Measurements from ENCODE around the gene RPTOR. TPM values are rescaled to one million over a fixed set of nuclear protein-coding genes. Genes with fewer than 3 reads are reported as not detected.

Gene RPTOR
- total and polyA plus RNA-seq, 2 donors (not counting 3 experiments of a cell fraction or from before 2014, with no cell fraction given) = 10.7 to 41.8 TPM

GRCh38 chr17:80742091-80742490, 197.5 kb downstream of the RPTOR start:
- no peak overlapping the region for H3K4me3 ChIP-seq (replicated peaks in 1 of 3; ENCODE audit: insufficient read depth in 1 of 3, low read depth in 1 of 3, low read length in 3 of 3)
- dilution Hi-C loops (cut with MboI; ENCODE audit: extremely low pct_ligation_motif_present, low sequenced_read_pairs) = no loop called here
- no peaks in the 10 kb centered on the region for H4K20me1 ChIP-seq (replicated peaks; ENCODE audit: control insufficient read depth, extremely low read depth, insufficient read depth, low read length)
- no peak for DNase-seq (ENCODE audit: low read depth, low spot score)
- TF ChIP-seq EZH2 (IDR thresholded peaks at IDR 0.05; ENCODE audit: borderline replicate concordance, low read depth, low read length, severe bottlenecking) (no peak), POLR2A (IDR thresholded peaks at IDR 0.05; ENCODE audit: low read depth, low read length) (no peak), GATA2 (IDR thresholded peaks at IDR 0.05; ENCODE audit: insufficient read depth, insufficient read length, low read depth, low read length) (no peak), MYC (IDR thresholded peaks at IDR 0.05; ENCODE audit: low read depth, low read length) (no peak), POLR2AphosphoS5 (IDR thresholded peaks at IDR 0.05; ENCODE audit: insufficient read depth, low read depth, low read length) (no peak), FOS (IDR thresholded peaks at IDR 0.05; ENCODE audit: borderline replicate concordance, insufficient read depth, low read length) (no peak), MAX (IDR thresholded peaks at IDR 0.05; ENCODE audit: insufficient read depth, insufficient read length) (no peak), CTCF (IDR thresholded peaks at IDR 0.05; ENCODE audit: extremely low read depth in 1 of 2, insufficient read depth in 1 of 2, low read depth in 1 of 2, low read length in 2 of 2) (no peak), JUN (IDR thresholded peaks at IDR 0.05; ENCODE audit: borderline replicate concordance, insufficient read depth, insufficient read length, low read depth) (no peak)
- H3K36me3 ChIP-seq (ENCODE audit: control insufficient read depth in 2 of 2, extremely low read depth in 1 of 2, insufficient read depth in 2 of 2, low read length in 2 of 2) = peaks cover 0 to 3% of the 10 kb centered on the region in 2 experiments
- BruUV-seq (replicated peaks) = no TSS peak
- no peaks in the 10 kb centered on the region for H3K4me1 ChIP-seq (ENCODE audit: control insufficient read depth, extremely low read depth, insufficient read depth, low read length)
- H3K9me3 ChIP-seq (replicated peaks; ENCODE audit: control insufficient read depth, insufficient read depth, low read length) = no peaks in the 10 kb centered on the region
- no peak for FAIRE-seq
- H3K4me2 ChIP-seq (ENCODE audit: insufficient read depth, low read length) = no peak overlapping the region
- H3K9ac ChIP-seq (replicated peaks; ENCODE audit: extremely low read depth, insufficient read depth, low read length) = no peak overlapping the region
- no peaks in the 10 kb centered on the region for H3K79me2 ChIP-seq (ENCODE audit: control insufficient read depth, insufficient read depth, low read length)
- H3K9me1 ChIP-seq (replicated peaks; ENCODE audit: control insufficient read depth, extremely low read depth, insufficient read depth, low read length) = no peaks in the 10 kb centered on the region
- CTCF ChIA-PET = interaction anchor here (0.9 kb wide), 1 partner anchor 166 kb away, joined by 3 read pairs; no protein-coding TSS in a partner anchor
- H3K27me3 ChIP-seq (ENCODE audit: control insufficient read depth in 2 of 2, insufficient read depth in 2 of 2, low read length in 2 of 2) = no peaks in the 10 kb centered on the region
- no peak overlapping the region for H2AFZ ChIP-seq (ENCODE audit: low read depth, low read length)
- POLR2A ChIA-PET = no interaction called here
- no peak overlapping the region for H3K27ac ChIP-seq (ENCODE audit: insufficient read depth, low read depth, low read length)
- intact Hi-C loops (cut with micrococcal nuclease) = no loop called here

Measured in endothelial cell of umbilical vein (primary cell).